HG03095 (cell line): Measurements from ENCODE around the gene ST3GAL3.
"Not testable (repeated sequence)": the region's sequence is repeated elsewhere in the genome, so short reads cannot be mapped to it uniquely, and the experiment has no call there.

ENCODE experiments used
- ATAC-seq: cut with Tn5 transposase; IDR thresholded peaks from one replicate; pipeline ENCODE4 v1.9.1; 2021; ENCODE audit warnings: moderate library complexity; ENCODE audit not compliant: unreplicated experiment

ST3GAL3 gene

GRCh38 chr1:43817304-43817939 lies 110.1 kb downstream of the ST3GAL3 start:
- no peak for ATAC-seq

GRCh38 chr1:43818691-43819090 lies 111.4 kb downstream of the ST3GAL3 start:
- no peak for ATAC-seq

DNA sequence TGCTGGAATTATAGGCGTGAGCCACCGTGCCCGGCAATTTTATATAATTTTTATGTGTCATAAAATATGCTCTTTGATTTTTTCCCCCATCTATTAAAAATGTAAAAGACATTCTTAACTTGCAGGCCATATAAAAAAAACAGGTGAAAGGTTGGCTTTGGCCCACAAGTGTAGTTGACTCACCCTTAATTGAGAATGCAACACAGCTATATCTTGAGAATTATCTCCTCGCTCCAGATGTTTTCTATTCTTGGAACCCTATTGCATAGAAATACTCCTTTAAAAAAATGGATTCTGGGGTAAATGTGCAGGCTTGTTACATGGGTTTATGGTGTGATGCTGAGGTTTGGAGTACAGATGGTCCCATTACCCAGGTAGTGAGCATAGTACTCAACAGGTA lies 112.0 kb downstream of the ST3GAL3 start:
- no peak for ATAC-seq

DNA sequence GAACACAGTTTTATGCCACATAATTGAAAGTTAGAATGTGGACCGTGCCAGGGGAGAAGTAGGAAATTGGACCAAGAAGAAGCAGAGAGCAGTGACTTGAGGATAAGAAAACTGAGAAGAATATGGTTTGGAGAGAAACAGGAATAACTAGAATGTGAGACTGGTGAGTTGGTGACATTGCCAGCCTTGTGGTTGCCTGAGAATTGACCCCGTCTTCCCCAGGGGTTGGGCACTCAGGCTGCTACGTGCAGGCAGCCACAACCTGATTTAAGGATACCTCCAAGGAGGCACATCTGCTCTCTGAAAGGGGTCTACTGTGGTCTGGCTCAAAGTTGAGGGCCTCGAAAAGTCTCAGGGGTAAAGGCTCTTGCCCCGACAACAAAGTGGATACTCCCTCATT lies 114.1 kb downstream of the ST3GAL3 start:
- no peak for ATAC-seq

DNA sequence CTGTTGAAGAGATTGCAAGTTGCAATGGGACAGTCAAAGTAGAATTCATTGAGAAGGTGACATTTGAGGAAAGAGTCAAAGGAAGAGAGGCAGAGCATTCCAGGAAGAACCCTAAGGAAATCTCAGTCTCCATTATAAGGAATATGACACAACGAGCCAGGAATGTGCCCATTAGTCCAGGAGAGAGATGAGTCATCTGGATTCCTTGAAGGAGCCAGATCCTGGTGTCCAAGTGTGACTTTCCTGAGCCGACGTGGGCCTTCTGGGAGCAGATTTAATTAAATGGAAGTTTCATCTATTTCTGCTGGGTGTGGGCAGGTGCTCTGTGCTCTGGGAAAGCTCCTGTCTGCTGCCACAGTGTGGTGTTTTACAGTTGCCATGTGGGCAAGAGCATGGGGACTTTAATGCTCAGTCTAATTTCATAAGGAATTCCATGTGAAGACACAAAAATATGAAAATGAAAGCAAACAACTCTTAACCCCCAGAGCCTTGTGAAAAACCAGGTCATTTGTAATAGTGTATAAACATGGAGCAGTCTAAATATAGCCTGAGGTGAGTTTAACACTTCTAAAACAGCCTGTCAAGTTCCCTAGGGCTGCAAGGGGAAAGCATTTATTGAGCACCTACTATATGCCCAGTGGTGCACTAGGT lies 114.8 kb downstream of the ST3GAL3 start:
- ATAC-seq: no peak

DNA sequence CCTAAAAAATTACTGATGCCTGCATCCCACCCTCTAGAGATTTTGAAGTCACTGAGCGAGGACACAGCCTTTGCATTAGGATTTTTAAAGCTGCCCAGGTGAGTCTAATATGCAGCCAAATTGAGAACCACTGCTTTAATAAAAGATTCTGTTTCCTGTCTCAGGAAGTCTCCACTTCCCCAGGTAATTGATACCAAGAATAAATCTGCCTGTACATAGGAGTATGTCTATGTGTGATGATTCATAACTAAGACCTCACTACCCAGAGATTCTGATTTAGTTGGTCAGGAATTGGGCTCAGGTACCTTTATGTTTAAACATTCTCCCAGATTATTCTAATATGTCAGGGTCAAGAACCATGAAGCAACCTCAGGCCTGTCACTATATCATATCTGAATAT lies 117.5 kb downstream of the ST3GAL3 start:
- ATAC-seq: no peak

DNA sequence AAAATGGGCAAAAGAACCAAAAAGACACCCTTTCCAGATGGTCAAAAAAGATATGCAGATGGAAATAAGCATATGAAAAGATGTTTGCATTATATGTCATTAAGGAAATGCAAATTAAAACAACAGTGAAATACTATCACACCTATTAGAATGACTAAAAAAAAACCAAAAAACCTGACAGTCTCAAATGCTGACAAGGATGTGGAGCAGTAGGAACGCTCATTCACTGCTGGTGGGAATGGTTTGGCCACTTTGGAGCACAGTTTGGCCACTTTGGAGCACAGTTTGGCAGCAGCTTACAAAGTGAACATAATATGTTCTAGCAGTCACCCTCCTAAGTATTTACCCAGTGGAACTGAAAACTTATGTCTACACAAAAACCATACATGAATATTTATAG lies 121.2 kb downstream of the ST3GAL3 start:
- ATAC-seq: no peak

DNA sequence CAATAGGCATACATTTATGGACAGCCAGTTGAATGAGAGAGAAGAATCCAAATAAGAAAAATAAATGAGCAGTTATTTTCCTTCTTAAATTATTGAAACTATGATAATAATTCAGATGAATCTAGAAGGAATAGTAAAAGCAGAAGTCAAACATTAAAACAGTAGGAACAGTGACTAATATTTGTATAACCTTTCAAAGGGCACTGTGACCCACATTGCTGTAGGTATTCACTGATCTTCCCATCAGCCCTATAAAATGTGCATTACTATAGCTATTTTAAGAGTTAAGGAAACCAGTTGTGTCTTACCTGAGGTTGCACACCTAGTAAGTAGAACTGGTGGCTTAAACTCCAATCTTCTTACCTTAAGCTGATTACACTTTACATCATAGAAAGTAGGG lies 123.5 kb downstream of the ST3GAL3 start:
- ATAC-seq: no peak

DNA sequence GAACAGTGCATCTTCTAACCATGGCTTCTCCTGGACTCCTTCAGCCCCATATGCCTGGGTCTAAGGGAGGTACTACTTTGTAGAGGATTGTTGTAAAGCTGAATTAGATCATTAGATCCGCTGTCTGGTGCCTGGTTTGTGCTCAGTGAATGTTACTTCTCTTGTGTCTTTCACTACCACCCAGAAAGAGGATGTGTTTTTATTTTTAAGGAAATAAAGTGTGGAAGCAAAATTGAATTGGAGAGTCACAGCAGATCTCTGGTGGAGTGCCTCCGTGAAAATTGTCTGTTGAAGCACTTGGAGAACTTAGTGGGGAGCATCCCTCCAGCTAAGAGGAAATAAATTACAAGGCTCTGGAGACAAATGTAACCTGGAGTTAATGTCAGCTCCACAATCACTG lies 124.5 kb downstream of the ST3GAL3 start:
- no peak for ATAC-seq

- no peak for ATAC-seq
These were observed 124.9 kb downstream of the ST3GAL3 start for GRCh38 chr1:43832255-43832654.

DNA sequence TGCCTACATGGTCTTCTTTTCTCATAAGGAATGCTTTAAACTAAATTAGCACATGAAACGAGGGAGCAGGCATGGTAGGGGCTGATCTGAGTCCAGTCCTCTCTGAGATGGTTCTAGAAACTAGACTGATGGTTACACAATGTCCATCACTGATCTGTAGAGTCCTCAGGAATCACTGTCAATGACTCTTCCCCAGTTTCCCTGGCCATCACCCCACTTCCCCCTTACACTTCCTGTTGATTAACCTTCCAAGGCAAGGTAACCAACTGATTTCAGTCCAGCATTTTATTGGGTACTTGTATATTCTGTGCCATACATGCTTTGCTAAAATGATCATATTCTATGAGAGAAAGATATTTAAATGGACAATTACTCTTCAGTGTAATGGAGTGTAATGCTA lies 125.7 kb downstream of the ST3GAL3 start:
- ATAC-seq: no peak

DNA sequence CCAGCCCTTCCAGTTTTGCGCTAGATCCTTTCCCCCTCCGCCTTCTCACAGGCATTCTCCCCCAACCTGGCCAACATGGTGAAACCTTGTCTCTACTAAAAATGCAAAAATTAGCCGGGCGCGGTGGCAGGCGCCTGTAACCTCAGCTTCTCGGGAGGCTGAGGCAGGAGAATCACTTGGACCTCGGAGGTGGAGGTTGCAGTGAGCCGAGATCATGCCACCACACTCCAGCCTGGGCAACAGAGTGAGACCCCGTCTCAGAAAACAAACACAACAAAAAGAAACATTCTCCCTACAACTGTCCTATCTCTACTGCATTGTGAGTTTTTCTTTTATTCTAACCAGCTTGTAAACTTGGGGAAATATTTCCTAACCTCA lies 126.6 kb downstream of the ST3GAL3 start:
- not testable (repeated sequence) for ATAC-seq

DNA sequence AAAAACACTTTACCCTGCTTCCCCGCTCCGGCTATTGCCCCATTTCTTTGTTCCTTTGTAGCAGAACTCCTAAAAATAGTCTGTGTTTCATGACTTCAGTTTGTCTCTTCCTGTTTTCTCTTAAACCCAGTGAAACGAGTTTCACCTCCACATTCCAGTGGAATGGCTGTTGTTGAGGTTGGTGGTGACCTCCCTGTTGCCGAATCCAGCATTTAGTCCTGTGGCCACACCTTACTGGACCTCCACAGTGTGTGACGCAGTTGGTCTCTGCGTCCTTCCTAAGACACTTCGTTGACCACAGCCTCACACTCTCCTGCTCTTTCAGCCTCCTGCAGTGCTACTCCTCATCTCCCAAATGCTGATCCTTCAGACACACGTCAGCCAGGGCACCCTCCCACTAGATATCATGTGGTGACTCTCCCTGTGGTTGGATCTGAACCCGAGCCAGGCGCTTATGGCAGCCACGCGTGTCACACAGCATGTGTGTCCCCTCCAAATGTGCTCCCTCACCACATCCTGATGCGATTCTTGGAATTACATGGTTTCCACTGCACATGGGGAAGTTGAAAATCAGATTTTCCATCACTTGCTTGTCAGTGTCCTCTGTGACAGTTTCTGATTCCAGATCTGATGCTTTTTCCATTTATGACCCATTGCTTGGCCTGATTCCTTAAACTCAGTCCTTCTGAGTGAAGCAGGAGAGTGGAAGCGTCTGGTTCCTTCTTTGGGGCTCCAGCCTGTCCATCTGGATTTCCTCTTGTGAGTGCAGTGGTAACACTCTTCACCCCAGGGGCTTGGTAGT lies 127.1 kb downstream of the ST3GAL3 start:
- ATAC-seq: no peak

GRCh38 chr1:43835082-43836021 lies 128.0 kb downstream of the ST3GAL3 start:
- ATAC-seq: no peak

DNA sequence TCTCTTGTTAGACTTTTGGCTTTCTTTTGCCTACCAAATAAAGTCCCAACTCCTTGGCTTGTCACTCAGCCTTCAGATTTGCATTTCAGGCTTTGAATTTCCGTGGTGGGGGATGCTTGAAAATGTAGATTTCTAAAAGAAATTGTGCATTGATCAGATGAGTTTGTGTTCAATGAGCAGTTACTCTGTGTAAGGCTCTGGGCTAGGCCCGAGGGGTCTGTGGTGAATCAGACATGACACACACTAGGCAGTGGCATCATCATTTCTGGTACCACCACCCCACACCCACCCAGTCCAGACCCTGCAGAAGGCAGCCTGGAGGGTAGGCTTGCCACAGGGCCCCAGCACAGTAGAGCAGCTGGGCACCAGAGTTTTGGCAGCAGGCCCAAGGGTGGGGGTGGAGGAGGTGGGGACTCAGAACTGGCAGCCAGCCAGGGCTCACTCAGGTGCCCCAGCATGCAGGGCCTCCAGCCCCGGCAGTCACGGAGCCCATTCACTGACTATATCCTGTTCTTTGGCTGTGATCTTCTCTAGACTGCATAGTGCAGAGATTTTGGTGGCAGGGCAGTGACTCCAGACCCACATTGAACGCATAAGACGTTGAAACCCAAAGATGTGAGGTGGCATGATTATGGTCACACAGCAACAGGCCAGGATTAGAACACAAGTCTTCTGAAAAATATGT lies 129.1 kb downstream of the ST3GAL3 start:
- ATAC-seq: no peak

GRCh38 chr1:43839056-43839455 lies 131.7 kb downstream of the ST3GAL3 start:
- ATAC-seq: no peak

GRCh38 chr1:43841321-43842174 lies 134.2 kb downstream of the ST3GAL3 start:
- no peak for ATAC-seq

- ATAC-seq: no peak
These were observed 134.8 kb downstream of the ST3GAL3 start for GRCh38 chr1:43842175-43842498.

- no peak for ATAC-seq
These were observed 136.3 kb downstream of the ST3GAL3 start for GRCh38 chr1:43843684-43844083.

DNA sequence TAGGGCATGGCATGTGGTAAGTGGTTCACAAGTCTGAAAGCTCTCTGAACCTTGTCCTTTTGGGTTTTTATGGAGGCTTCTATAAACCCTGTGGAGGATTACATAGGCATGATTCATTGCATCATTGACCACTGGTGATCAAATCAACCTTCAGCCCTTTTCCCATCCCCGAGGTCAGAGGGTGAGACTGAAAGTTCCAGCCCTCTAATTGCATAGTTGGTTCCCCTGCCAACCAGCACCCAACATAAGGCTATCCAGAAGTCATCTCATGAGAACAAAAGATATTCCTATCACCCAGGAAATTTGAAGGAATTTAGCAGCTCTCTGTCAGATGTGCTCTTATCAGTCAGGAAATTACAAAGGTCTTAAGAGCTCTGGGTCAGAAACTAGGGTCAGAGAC lies 136.8 kb downstream of the ST3GAL3 start:
- no peak for ATAC-seq
